GM18507 (cell line): Measurements from ENCODE around the gene NRXN2.

Source experiments
- DNase-seq: peaks from one replicate; pipeline ENCODE4 v3.0.0; 2011; ENCODE audit warnings: low read depth; ENCODE audit not compliant: insufficient read length; ENCODE audit errors: extremely low spot score
- FAIRE-seq: peaks from 2 replicates; lab custom pipeline; 2011; peaks lifted over from hg19 to GRCh38; lab: Jason Lieb, UNC

NRXN2 gene

DNA sequence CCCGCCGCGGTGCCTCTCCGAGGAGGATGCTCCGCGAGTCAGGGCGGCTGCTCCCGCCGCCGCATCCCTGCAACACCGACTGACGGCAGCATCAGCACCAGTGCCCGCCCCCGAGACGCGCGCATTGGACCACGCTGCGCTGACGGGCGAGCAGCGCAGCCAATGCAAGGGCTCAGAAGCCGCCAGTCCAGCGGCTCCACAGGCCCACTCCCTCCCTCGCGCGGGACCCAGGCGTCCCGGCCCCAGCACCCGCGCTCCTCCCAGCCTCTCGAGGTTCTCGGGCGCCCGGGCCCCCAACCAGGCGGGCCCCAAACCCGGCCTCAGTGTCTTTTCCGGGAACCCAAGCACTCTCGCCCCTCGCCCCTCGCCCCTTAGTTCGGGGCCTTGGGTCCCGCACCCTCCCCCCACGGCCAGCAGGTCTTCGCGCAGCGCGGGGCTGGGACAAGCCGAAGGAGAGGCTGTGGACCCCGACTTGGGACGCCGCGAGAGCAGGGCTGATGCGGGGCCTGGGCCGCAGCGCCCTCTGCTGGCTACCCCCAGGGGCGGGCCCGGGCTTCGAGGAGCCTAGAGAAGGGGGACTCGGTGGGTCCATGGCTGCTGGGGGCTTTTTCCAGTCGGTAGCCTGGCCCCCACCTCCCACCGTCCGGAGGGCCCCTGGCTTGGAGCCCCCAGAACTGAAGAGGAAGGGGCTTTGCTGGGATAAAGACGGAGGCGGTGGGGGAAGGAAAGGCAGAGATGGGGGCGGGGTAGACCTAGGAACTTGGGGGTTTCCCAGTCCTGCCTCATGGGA is at the start of gene NRXN2:
TSS of gene NRXN2 (minus strand) at position 81 of the 790 bp plus-strand sequence. CDS start 9,498 bp downstream, outside the sequence.
- FAIRE-seq (peak; percentile 89), DNase-seq (peak; percentile 92)

DNA sequence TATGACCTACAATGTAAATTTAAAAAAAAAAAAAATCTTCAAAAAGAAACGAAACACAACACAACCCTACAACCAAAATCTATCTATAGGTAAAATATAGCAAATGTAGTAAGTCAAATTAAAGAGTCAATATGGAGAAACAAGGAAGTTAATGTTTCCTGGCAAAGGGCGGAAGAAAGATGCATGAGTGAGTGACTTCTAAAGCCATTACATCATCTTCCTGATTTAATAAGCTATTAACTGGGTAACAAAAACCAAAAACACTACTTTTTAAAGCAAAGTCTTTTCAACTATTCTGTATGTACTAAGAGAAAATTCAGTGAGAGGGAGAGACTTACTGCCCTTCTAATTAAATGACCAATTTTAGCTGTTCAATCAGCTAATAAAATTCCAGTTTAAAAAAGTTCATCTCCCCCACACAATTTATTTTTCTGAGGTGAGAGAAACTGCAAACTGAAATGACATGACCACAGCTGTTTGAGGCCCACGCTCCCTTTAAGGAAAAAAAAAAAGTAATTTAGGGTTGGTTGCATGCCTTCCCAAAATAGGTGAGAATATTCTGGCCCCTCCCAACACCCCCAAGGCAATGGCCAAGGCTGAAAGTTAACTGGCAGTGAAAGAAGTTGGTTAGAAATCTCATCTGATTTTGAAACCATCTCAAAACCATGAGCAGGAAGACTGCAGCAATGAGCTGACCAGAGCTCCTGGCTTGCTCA is 49.5 kb upstream of the NRXN2 start:
- DNase-seq: no peak
- FAIRE-seq: peak; percentile 78

DNA sequence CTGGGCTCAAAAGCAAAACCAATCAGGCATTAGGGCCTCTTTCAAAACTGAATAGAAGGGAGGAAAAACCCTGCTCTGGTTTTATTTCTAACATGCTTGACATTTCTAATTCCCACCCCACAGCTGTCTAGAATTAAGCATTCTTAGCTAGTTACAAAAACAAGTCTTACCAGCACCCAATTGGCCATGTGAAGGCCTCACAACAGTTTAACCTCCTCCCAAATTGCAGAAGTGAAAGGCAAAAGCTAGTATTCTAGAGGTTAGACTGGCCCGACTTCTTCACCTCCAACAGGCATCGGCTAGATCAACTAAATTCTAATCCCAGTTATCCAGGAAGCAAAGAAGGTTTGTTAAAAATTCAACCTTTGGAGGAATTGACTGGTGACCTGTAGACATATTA is 48.9 kb upstream of the NRXN2 start:
- FAIRE-seq (no peak), DNase-seq (no peak)

DNA sequence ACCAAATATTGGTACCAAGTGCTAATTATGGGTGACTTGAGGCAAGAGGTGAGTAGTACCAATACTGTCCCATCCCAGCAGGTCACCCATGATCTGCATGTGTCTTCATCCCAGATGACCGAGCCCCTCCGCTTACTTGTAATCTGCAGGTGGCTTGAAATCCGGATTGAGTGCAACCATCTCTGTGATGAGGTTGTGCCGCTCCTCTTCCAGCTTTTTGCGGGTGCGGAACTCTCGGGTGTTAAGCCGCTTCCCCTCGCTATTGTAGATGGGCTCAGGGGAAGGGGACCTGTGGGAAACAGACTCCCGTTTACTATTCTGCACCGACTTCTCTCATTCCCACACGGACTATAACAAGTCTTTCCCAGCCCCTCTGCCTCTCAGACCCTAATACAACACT is 47.1 kb upstream of the NRXN2 start:
- FAIRE-seq (no peak), DNase-seq (no peak)

DNA sequence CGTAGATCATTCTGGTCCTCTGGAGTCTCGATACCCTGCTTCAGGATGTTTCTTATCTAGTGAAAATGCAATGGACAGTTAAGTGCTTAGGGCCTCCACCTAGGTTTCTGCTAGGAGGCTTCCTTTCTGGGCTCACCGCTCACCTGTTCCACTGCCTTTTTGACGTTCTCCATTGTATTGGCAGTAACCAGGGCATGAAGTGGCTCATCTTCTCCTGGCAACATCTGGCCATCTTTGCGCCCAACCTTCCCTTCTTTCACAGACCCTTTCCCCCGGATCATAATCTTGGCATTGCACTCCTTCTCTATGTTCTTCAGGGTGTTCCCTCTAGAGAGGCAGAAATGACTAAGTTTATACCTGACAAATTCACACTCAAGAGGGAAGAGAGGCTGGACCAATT is 46.3 kb upstream of the NRXN2 start:
- DNase-seq (no peak), FAIRE-seq (no peak)

DNA sequence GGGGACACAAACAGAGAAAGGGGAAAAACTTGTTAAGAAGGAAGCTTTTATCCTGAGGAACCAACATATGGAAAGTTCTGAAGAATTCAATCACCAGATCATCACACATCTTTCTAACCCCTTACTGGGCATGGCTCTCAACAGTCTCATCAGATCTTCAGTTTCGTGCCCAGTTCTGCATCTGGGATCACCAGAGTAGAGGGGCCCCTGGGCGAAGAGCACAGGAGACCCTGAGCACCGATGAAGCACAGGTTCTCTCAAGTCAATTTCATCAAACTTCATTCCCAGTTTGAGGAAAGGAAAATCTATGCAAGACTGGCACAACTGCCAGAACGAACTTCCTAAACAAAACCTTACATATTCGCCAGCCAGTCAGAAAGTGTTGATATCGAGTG is 45.3 kb upstream of the NRXN2 start:
- FAIRE-seq (no peak), DNase-seq (no peak)

DNA sequence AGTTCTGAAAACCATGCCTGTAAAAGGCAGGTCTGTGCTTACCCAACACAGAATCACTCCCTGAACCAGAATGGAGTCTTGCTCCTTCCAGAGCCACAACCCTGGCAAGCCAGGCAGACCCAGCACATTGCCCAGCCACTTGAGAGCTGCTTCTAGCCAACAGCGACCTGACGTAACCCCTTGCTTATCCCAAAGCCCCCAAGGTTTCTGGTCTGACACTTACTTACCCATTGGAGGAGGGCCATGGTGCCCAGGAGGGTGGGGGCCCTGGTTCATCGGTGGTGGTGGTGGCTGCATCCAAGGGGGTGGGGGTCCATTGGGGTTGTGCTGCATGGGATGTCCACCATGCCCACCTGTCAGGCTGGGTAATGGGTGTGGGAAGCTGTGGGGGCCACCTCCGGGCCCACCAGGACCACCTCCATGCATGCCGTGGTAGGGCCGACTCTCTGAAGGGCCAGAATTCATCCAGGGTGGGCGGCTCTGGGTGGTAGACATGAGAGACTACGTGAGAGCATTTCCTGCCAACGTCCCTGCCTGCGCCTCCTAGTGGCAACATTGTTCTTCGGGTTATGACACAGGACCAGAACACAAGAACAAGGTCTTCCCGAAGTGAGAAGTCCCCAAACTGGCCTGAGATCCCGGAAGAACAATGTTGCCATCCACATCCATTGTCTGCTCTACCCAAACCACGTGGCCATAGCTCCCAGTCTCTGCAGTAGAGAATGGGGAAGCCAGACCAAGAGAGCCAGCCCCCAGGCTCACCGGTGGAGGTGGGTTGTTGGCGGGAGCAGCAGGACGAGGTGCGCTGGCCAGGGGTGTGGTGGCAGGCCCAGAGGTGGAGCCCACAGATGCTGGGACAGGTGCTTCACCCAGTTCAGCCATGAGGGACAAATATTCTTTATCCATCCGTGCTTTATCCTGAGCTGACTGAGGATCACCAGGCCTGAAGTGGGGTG is 44.6 kb upstream of the NRXN2 start:
- DNase-seq (no peak), FAIRE-seq (no peak)

DNA sequence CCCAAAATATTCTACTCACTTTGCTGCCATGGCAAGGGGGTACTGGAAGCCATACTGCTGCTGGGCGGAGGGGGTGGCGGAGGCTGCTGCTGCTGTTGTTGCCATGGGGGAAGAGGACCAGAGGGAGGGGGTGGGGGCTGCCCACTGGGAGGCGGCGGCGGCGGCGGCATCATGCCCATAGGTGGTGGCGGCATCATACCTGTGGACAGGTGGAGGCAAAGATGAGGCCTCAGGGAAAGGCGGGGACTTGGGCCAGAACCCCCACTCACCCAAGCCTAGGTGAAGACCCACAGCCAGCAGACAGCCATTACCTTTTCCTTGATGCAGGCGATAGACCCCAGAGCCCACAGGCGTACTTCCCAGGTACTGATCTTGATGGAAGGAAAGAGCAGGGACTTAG is 43.9 kb upstream of the NRXN2 start:
- FAIRE-seq: no peak
- no peak for DNase-seq

DNA sequence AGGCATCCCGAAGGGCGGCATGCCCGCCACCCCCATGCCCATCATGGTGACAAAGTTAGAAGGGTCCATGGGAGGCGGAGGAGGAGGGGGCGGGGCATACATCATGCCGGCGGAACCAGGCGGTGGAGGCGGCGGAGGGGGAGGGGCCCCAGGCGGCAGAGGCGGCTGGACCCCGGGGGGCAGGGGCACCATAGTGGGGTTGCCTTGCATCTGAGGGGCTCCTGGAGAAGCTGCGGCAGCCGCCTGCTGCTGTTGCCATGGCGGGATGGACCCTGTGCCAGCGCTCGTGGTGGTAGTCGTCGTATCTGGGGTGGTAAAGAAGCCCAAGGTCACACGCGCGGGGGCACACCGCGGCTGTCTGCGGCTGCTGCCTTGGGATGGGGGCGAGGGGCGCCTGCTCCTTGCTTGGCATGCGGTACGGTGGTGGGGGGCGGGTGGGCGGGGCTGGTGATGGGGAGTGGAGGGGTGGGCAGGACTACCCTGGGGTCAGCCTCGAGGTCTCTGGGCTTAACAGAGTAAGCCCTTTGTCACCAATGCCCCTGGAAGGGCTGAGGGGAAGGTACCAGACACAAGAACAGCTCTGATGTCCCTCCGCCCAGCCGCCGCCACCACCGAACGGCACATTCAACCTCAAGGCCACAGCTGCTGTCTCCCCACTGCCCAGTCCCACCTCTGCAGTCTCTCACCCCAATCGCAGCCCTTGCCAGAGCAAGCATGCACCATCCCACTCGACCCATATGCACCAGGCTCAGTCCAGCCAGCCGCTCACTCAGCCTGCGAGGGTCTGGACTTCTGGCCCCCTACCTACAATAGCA is 43.1 kb upstream of the NRXN2 start:
- no peak for FAIRE-seq
- DNase-seq: no peak

DNA sequence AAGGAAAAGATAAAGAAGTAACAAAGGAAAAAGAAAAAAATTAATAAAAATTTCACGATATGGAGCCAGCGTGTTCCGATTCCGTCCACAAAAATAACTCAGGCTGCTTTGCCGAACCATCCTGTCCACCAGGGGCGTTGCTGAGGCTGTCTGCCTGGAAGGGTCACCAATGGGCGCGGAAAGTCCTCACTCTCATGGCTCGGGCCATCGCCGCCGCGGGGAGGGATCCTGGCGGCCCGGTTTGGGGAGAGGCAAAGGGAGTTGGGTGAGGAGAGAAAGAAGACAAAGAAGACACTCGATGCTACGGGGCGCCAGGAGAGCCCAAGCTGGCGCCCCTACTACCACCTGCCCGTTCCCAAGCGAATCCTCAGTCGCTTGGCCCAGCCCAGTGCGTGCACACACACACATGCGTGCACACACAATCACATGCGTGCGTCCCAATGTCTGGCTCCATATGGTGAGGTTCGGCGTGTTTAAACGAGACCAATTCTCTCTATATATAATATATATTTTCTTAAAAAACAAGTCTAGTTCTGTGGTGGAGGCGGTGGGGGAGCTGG is 42.4 kb upstream of the NRXN2 start:
- no peak for FAIRE-seq
- no peak for DNase-seq

DNA sequence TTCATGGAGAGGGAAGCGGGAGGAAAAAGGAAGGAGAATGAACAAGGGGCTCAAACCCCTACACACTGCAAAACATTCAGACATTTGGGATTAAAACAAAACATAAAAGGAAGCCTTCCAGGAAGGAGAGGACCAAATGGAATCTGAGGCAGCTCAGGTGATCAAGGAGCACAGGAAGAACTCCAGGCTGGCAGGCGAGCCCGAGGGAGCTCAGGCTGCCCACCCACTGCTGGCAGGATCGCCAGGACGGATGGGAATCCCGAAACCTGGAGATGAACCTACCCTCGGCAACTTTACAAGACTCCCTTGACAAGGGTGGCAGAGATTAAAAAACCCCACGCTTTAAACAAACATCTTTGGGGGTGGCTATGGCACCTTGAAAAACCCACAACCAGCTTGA is 41.8 kb upstream of the NRXN2 start:
- no peak for FAIRE-seq

DNA sequence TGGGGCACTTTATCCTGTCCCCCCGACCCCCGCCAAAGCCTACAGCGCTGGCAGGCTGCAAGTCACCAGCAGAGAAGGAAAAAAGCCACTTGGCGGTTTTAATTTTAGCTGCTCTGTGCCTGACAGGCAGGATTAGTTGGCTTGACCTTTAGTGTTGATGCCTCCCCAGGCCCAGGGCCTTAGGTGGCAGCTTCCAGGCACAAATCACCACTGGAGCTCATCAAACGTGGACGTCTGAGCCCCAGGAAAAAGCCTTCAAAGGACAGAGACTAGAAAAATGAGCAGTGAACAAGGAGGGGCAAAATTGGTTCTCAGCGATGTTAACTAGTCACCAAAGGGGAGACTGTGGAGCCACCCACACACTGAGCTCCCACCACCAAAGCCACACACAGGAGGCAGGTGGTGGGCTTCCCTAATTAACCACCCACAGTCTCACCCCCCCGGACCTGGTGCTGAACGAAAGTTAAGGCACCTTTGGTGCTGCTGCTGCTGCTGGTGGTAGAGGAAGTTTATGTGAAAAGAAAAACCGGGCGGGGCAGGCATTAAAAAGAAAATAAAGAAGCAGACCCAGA is 41.1 kb upstream of the NRXN2 start:
- FAIRE-seq: no peak
- DNase-seq: no peak

More for the DNA sequence above, 41.8 kb upstream of the NRXN2 start:
- DNase-seq: no peak

DNA sequence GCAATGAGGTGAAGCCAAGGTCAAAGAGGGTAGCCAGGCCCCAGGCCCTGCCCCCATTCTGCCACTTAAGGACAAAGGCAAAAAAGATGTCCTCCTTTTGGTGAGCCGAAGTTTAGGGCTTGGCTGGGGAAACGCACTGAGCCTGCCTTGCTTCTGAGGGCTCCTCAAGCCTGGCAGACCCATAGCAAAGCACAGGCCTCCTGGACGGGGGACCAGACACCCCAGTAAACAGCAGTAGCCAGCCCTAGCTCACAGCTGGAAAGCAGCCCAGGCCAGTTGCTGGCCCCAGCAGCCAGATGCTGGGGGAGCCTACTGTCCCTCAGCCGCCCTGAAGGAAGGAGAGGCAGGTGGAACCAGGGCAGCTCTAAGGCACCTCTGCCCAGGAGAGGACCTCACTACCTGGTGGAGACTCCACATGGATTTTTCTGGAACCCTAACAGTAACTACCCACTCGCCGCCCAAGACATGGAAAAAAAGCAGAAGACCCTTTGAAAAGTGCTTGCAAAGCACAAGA is 40.6 kb upstream of the NRXN2 start:
- DNase-seq (no peak), FAIRE-seq (no peak)

DNA sequence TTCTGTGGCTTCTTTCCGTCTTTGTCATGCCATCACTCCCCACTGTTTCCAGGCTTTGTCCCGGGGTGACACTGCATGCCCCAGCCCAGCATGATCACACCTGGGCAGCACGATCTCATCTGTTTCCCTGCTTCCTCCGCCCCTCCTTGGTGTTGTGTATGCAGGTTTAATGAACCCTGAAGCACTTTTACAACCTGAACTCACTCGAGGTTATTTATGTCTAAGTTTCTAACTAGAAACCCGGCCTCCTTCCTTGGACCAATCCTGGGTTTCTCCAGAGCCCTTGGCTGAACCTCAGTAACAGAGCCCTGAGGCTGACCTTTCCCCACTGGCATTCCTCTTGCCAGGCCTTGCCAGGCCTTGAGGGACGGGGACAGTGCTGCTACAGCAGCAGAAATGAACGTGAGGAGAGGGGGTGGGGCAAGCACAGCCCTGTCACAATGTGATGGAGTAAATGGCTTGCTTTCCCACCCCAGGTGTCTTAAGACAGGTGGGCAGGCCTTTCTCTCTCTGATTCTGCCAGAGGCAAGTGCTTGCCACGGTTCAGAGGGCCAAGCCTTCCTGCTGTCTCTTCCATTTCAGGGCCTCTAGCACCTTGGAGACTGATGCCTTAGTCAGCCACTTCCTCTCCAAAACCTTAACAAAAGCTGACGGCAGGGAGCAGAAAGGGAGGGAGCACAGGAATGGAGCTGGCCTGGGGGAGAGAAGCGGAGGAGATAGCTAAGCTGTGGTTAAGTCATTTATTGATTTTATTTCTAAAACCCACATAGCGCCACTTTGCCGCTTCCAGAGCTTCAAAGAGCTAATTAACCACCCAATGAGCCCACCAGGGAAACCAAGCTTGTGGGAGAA is 39.9 kb upstream of the NRXN2 start:
- no peak for DNase-seq
- FAIRE-seq: no peak

DNA sequence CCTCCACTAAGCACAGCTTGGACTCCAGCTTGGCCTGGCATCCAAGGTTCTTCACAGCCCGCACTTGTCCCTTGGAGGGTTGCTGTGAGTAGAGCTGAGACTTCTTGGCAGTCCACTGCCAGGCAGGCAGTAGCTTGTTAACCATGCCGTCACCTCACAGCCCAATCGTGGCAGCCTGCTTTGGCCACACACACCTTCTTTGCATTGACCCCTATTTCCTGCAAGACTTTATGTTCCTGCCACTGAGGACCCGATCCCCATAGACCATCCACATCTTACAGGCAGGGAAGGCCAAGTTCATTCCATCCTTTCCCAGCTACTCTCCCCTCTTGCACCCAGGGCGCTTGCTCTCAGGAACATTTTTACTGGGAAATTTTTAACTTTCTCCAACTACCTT is 39.3 kb upstream of the NRXN2 start:
- FAIRE-seq (no peak), DNase-seq (no peak)

DNA sequence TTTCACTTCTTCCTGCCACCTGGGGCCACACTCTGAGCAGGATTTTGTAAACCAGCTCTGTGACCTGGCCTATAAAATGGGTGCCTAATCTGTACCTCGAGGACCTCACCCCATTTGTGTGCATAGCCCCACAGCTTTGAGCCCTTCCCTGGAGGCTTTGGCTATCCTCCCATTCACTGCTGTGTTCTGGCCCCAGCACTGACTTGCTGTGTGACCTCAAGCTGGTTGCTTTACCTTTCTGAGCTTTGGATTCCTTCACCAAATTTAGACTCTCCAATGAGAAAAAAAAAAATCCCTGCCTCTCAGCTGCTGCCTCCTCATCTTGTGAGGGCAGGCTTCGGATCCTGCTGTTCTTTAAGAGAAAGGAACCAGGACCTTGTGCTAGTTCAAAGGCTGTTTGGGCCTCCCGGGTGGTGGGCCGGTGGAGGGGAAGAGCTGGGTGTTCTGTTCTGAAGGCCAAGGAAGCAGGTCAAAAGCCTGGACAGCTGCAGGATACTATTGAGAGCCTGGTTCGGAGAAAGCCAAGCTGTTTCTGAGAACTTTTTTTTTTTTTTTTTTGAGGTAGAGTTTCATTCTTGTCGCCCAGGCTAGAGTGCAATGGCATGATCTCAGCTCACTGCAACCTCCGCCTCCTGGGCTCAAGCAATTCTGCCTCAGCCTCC is 37.9 kb upstream of the NRXN2 start:
- DNase-seq (no peak), FAIRE-seq (no peak)
